Fibroblast of skin of right biceps (primary cell): Measurements from ENCODE around the gene VAT1L.

Experiments used
- DNase-seq: peaks from one replicate; pipeline ENCODE4 v3.0.0-alpha.2; 2013

VAT1L gene

GRCh38 chr16:77873066-77873465, 84.7 kb downstream of the VAT1L start:
- DNase-seq: no peak

- no peak for DNase-seq
Measured at GRCh38 chr16:77874347-77874746, 86.0 kb downstream of the VAT1L start.

DNA sequence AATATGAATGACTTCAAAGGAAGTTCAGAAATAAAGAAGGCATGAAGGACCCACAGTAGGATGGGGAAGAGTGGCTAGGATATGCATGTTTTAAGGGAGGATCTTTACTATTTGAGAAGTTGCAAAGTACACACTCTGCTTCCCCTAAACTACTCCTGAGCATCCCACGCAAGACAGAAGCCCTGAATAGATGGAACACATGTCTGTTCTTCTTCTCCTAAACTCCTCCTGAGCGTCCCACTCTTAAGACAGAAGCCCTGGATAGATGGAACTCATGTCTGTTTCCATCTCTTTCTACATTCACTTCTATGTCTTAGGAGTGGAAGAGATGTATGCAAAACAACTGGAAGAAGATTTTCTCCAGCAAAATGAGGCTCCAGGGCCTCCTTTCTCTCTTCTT, 88.4 kb downstream of the VAT1L start:
- no peak for DNase-seq

GRCh38 chr16:77877712-77878347, 89.5 kb downstream of the VAT1L start:
- DNase-seq: peak; percentile 86

DNA sequence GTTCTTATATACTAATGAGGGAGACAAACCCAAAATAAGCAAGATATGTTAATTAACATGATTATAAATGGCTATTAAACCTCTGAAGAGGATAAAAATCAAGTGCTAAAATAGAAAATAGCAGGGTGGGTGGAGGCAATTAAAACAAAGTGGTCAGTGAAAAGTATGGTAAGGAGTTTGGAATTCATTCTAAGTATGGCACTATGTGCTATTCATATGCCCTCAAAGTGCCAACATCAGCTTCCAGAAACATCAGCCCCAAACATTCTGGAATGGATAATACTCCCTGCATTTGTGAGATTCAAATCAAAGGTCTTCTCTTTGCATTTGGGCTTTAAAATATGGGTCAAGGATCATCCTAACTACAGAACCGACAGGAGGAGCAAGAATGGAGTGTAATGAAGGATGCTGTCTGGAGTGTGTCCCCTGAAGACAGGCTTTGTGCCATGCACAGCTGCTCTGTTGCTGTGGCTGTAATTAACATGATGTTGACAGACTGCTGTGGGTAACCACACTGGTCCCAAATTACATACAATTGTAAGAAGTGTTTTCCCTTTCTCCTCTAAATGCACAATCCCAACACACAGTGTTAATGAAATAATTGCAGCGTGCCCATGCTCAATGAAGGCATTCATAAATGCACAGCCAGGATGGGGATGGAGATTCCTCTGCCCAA, 93.1 kb downstream of the VAT1L start:
- DNase-seq: no peak

- peak; percentile 57 for DNase-seq
Measured at GRCh38 chr16:77882358-77882757, 94.0 kb downstream of the VAT1L start.

GRCh38 chr16:77885571-77886295, 97.4 kb downstream of the VAT1L start:
- DNase-seq: peak; percentile 39

DNA sequence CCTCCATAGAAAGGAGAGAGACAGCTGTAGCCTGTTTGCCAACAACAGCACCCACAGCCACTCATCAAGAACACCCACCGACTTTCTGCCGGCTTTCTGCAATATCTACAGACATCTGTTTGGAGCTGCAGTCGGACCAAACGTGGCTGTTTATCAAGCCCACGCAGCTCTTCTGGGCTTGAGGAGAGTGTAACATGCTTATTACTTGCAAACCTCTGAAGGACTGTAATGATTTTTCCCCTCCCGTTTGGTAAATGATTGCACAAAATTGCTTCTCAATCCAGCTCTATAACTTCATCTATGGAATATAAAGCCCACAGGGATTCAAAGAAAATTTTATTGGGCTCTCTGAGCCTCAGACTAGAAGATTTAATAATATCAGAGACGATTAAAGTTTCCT, 100.5 kb downstream of the VAT1L start:
- DNase-seq: no peak

DNA sequence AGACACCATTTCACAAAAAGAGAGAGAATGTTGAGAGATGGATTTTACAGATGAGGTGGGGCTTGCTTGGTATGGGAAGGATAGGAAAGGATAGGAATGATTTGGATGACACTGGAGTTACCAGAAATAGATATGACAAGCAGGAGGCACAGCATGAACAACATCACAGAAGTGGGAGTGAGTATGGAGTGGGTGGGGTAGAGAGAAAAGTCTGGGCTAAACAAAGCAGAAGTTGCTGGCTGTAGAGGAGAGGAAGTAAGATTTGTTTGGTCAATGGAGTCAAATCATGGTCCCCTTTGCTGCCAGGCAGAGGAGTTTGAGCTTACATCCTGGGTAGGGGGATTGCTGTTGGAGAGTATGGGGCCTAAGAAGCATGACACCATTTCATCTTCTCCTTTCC, 101.7 kb downstream of the VAT1L start:
- DNase-seq: no peak

- DNase-seq: no peak
Measured at GRCh38 chr16:77894162-77894561, 105.8 kb downstream of the VAT1L start.

DNA sequence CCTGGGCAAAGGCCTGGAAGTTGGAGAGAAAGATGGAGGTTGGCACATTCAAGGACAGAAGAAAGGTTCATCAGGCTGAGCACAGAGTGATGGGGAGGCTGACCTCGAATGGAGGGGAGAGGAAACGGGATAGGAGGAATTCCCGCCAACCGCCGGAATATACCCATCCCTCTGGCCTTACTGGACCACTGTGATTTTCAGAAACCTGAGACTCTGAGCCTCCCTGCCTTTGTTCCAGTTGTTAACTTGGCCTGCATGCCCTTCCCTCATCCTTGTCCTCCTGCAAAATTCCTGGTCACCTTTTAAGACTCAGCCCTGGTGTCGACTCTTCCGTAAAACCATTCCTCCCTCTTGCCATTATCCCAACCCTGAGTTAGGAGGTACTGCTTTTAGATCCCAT, 107.6 kb downstream of the VAT1L start:
- no peak for DNase-seq

DNA sequence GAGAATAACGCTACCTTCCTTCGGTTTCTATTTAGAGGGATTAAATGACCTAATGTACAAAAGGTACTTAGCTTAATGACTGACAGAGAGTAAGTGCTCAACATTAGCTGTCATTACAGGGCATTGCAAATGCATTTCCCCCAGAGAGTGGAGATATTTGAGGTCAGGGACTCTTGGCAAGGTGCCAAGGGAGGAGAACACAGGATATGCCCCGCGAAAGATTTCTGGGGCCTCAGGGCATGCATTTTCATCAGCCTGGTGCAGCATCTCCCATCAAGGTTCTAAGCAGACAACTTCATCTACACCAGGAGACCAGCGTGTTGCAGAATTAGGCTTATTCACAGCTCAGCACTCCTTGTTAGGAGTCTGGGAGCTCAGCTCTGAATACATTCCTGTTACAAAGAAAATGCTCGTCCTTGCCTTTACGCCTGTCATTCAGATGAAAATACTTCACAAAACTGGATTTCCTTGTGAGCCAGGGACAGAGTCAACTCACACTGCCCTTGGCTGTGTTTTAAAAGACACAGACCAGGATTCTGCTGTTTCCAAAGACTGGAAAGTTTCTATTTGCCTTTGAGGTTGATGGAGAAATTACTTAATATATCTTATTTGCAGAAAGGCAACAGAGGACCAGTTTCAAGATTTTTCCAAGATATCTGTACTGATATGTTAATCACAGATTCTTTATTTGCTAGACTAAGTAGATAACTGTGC, 108.2 kb downstream of the VAT1L start:
- DNase-seq: peak; percentile 50

- peak; percentile 73 for DNase-seq
Measured at GRCh38 chr16:77897129-77897437, 108.7 kb downstream of the VAT1L start.

GRCh38 chr16:77897831-77898605, 109.7 kb downstream of the VAT1L start:
- DNase-seq: peak; percentile 16

- DNase-seq: peak; percentile 80
Measured at GRCh38 chr16:77898671-77899211, 110.4 kb downstream of the VAT1L start.

DNA sequence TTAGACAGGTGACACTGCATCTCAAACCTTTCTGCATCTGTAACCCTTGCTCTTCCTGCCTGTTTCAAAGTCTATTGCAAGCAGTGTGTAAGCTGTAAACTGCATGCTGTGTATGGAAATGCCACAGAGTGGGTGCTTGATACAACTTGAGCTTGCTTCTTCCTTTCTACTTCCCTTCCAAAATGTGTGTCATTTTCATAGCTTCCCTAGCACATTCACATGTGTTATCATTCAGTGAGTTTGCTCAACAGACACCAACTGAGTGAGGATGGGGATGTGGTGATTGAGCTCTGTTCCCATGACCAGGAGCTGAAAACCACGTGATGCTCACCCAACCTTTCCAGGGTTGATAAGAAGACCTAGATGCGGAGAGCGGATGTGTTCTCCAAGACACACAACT, 111.1 kb downstream of the VAT1L start:
- no peak for DNase-seq

- no peak for DNase-seq
Measured at GRCh38 chr16:77905374-77905920, 117.1 kb downstream of the VAT1L start.

DNA sequence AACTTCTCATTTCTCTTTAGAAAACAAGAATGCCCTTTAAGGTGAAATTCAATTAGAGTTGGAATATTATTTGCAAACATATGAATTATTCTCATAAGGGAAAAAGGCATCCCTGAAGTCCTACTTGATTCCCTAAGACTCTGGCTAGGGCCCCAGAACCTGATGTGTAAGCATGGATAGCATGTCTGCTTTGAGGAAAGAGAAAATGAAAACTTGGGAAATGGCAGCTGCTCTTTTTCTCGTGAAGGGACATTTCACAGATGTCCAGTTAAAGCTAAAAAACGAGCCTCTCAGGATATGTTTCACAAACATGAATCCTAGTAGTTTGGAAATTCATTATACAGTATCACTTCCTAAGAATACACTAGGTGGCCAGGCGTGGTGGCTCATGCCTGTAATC, 121.7 kb downstream of the VAT1L start:
- DNase-seq: no peak

DNA sequence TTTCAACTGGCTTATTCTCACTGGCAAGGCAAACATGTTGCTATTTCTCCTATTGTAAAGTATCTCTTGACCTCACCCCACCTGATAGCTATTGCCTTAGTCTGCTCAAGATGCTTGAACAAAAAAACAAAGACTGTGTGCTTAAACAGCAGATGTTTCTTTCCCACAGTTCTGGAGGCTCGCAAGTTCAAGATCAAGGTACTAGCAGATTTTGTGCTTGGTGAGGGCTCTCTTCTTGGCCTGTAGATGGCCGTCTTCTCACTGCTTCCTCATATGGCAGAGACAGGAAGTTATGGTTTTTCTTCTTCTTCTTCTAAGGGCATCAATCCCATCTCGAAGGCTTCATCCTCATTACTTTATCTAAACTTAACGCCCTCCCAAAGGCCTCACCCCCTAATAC, 124.3 kb downstream of the VAT1L start:
- DNase-seq: no peak

DNA sequence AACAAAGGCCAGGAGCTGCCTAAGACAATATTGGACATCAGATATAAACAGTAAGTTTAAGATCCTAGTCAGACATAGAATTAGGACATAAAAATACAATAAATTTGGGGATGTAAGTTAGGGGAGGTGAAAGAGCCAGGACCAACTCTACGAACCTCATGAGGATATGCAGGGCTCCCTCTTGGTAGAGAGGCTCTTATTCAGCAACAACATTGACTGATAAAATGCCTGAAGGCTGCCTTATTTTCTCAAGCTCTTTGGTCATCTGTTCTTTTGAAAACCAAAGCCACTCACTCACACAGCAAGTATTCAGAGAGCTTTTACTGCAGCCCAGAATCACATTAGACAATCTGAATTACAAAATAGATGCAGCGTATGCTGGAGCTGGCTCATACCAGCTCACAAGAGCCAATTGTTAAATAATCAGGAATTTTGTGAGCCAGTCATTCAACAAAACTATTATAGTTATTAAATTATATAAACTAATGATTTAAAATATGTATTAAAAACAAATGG, 125.4 kb downstream of the VAT1L start:
- no peak for DNase-seq

GRCh38 chr16:77916111-77916510, 127.7 kb downstream of the VAT1L start:
- no peak for DNase-seq

GRCh38 chr16:77917971-77918370, 129.6 kb downstream of the VAT1L start:
- DNase-seq: no peak
